NAMALWA (cell line): ENCODE data around the gene TYROBP.
A peak's percentile ranks its signal among the peaks of the same experiment; 100 is the strongest.
"Not testable (repeated sequence)": the region's sequence is repeated elsewhere in the genome, so short reads cannot be mapped to it uniquely, and the experiment has no call there.

Experiments used
- DNase-seq: peaks from one replicate; pipeline ENCODE4 v3.0.0-alpha.2; 2015; ENCODE audit warnings: low spot score

TYROBP gene

DNA sequence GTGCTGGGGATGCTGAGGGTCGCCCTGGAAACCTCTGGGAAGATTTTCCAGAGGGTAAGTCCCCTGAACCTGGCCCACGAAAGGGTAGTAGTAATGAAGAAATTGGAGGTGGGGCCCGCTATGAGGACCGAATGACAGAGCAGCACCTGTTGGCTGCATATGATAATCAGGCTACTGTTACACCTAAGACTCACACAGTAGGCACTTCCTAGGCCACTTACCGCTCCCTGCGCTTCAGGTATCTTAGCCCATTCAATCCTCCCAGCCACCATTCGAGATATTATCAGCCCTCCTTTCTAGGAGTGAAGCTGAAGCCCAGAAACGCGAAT, 23.7 kb upstream of the TYROBP start:
- no peak for DNase-seq

DNA sequence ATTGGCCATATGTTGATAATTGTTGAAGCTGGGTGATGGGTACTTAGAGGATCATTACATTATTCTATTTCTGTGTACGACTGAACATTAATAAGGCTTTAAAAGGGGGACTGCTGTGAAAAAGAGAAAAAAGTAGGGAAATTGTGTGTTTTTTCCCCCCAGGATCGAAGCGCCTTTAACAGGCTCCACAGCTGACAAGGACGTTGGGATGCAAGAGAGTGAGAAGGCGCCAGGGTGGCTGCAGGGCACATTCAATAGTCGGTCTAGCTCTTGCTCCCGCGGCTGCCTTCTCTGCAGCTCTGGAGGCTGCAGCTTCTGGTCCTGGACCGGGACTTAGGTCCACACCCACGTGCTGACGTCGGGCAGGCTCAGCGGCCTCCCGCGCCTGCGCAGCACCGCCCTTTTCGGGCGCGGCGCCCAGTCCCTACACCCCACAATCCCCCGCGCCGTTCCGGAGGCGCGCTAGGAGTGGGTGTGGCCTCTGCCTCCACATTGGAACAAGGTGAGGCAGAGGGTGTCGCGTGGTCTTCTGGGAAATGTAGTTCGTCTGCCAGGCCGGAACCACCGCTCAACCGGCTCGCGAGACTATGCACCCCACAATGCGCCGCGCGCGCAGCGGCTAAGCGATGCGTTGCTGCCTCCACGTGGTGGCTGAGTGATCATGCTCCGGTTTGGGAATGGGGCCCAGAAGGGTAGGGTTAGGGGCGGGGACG, 23.2 kb upstream of the TYROBP start:
- peak; percentile 100 for DNase-seq

DNA sequence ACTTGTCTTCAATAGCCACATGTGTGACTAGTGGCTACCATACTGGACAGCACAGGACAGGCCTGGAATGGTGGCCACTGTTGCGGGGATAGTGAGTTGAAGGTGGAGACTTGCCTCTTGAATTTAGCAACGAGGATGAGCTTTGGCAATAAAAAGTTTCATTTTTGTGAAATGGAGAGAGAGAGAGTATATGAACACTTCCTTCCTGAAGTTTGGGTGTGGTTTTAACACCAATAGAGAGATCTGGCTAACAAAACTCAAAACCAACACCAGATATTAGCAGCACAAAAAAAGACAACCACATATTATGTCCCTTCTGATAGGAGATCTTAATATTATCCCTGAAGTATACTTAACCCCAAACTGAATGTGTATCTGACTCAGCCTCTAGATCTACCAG, 21.8 kb upstream of the TYROBP start:
- DNase-seq = no peak

DNA sequence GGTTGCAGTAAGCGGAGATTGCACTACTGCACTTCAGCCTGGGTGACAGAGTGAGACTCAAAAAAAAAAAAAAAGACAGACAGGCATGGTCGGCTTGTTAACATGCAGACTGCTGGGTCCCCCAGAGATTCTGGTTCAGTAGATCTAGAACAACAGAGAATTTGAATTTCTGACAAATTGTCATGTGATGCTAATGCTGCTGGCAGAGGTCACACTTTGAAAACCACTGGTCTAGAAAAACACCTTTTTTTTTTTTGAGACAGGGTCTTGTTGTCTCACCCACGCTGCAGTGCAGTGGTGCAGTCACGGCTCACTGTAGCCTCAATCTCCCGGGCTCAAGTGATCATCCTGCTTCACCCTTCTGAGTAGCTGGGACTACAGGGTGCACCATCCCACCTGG, 20.4 kb upstream of the TYROBP start:
- peak; percentile 57 for DNase-seq

DNA sequence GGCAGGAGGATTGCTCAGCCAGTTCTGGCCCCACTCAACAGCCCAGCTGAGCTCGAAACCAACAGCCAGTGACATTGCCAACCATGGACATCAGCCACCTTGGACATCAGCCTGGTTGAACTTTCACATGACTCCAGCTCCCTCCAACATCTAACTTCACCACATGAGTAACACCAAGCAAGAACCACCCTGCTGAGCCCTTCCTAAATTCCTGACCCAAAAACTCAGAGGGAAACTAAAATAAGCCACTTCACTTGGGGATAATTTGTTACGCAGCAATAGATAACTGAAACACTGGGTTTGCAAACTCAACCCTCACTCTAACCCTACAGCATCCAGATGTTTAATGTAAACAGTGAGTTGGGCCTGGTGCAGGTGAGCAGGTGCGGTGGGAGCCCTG, 17.4 kb upstream of the TYROBP start:
- DNase-seq = no peak

DNA sequence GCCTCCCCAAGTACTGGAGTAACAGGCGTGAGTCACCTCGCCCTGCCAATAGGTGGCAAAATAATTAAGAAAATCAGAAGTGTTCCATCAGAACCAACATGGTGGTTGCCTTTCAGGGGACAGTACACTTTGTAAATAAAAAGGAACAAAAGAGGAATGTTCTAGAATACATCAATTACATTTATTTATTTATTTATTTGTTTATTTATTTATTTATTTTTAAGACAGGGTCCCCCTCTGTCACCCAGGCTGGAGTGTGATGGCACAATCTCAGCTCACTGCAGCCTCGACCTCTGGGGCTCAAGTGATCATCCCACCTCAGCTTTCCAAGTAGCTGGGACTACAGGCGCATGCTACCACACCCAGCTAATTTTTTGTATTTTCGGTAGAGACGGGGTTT, 12.9 kb upstream of the TYROBP start:
- no peak for DNase-seq

DNA sequence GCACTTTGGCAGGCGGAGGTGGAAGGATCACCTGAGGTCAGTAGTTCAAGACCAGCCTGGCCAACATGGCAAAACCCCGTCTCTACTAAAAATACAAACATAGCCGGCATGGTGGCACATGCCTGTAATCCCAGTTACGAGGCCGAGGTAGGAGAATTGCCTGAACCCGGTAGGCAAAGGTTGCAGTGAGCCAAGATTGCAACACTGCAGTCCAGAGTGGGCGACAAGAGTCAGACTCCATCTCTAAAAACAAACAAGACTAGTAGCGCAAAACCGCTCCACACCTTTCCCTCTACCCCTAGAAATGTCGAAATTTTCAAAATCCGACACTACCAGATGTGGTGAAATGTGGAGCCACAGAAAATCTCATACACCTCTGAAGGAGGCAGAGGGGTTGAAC, 11.2 kb upstream of the TYROBP start:
- no peak for DNase-seq

DNA sequence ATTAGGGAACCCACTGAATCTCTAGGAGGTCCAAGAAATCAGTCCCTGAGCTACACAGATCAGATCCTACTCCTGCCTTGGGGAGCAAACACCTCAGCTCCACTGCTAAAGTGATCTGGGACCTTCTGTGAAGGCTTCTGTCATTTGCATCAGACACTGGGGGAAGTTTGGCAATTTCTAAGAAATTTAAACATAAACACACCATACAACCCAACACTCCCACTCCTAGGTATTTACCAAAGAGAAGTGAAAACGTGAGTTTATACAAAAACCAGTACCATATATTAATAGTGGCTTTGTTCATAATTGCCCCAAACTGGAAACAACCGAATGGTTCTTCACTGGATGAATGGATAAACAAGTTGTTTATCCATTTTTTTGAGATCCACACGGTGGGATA, 7.3 kb upstream of the TYROBP start:
- DNase-seq = no peak

DNA sequence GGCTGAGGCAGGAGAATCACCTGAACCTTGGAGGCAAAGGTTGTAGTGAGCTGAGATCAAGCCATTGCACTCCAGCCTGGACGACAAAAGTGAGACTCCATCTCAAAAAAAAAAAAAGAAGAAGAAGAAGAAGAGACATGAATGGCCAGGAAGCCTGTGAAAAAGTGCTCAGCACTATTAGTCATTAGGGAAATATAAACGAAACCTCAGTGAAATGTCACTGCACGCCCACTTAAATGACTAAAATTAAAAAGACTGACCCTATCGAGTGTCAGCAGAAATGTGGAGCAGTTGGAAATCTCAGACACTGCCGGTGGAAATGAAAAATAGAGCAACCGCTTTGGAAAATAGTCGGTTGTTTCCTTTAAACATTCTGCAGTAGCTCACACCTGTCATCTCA, 5.5 kb upstream of the TYROBP start:
- no peak for DNase-seq

DNA sequence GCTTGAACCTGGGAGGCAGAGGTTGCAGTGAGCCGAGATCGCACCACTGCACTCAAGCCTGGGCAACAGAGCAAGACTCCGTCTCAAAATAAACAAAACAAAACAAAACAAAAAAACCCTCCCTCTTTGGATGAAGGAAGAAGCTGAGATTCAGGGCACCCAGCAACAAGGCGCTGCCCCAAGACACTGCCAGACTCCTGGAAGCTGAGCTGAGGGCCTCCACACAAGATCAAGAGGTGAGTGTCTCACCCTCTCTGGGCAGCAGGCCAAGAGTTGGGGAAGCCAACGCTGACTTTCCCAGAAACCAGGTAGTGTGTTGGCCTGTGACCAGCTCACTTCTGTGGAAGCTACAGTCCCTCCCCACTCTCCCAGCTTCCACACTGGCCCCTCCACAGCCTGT, 3.7 kb upstream of the TYROBP start:
- DNase-seq = no peak

DNA sequence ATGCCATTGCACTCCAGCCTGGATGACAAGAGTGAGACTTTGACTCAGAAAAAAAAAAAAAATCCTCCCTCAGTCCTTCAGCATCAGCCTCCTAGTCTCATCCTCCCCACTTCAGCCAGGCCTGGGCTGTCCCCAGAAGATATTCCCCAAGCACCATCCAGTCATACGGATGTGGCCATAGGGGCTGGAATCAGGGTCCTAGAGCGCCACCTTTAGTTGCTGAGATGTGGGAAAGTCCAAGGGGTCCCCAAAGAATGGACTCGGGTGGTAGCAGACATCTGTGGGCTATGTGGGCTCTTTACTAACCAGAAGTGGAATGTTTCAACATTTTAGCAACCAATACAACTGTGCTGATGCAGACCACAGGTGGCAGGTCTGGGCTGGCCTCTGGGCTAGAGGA, 3.1 kb upstream of the TYROBP start:
- DNase-seq = no peak

DNA sequence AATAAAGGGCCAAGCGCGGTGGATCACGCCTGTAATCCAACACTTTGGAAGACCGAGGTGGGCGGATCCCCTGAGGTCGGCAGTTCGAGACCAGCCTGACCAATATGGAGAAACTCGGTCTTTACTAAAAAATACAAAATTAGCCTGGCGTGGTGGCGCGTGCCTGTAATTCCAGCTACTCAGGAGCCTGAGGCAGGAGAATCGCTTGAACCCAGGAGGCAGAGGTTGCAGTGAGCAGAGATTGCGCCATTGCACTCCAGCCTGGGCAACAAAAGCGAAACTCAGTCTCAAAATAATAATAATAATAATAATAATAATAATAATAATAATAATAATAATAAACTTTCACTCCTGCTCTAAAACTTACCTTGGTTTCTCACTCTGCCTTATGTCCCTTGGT, 2.3 kb upstream of the TYROBP start:
- DNase-seq = not testable (repeated sequence)

DNA sequence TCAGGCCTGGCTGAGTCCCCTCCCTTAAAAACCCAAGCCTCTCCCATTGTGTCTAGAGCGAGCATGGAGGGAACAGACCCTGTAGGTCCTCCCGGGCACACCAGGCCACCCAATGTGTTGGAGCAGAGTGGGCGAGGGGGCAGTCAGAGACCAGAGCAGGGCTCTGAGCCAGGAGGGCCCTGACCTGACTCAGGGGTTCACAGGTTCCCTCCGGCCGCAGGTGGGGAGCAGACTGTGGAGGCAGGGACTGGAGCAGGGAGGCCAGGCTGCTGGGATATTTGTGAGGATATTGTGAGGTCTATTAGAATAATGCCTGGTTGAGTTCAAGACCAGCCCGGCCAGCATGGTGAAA, 1.6 kb upstream of the TYROBP start:
- DNase-seq = no peak

DNA sequence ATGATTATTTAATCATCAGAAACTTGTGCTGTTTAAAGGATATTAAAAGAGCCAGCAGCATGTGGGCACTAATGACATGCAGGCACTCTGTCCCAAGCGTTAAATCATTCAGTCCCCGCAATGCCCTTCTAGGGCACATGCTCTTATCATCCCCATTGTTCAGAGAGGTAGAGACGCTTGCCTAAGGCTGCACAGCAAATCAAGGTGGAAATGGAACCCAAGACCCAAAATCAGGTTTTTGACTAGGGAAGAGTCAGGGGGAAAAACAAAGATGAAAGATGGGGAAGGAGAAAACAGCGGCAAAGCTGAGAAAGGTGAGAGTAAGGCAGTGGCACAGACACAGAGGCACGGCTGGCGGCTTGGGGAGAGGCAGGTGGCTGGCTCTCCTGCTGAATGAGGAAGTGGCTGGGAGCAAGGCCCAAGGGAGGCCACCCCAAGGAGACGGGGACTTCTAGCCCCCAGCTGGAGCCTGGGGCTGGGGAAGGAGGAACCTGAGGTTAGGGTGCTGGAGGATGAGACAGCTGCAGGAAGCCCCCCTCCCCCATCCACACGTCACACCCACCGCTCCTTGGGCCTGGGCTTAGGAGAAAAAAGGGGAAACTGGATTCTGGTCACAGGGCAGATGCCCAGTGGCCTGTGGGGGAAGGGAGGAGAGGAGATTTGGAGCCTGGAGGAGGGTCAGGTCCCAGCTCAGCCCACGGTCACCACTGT, 1.0 kb upstream of the TYROBP start:
- DNase-seq = peak; percentile 92

DNA sequence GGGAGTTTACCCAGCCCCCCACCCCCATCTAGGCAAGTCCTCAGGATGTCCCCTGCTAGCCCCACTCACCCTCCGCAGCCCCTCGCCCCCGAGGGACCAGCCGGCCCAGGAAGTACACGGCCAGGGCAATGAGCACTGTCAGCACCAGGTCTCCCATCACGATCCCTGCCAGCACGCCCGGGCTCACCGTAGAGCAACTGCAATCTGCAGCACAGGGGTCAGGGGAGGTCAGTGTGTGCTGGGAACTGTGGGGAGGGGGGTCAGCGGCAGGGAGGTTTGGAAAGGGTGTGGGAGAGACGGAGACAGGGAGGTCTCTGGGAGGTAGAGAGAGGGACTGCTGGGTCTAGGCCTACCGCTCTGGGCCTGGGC, 734 bp downstream of the TYROBP start:
- no peak for DNase-seq

DNA sequence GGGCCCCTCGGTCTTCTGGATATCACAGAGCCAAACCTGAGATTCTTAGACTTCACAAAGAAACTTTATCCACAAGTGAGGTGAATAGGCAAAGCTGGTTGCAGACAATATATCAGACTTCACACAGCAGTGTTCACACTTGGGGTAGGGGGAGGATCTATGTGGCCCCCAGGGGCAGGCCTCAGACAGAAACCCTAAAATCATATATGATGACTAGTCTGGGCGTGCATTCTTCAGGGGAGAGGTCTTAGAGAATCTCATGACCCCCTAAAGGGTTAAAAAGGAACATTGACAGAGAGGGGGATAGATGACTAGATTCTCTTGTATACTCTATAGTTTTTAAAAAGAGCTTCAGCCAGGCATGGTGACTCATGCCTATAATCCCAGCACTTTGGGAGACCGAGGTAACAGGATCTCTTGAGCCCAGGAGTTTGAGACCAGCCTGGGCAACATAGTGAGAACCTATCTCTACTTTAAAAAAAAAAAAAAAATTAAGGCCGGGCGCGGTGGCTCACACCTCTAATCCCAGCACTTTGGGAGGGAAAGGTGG, 2.8 kb downstream of the TYROBP start:
- DNase-seq = no peak

DNA sequence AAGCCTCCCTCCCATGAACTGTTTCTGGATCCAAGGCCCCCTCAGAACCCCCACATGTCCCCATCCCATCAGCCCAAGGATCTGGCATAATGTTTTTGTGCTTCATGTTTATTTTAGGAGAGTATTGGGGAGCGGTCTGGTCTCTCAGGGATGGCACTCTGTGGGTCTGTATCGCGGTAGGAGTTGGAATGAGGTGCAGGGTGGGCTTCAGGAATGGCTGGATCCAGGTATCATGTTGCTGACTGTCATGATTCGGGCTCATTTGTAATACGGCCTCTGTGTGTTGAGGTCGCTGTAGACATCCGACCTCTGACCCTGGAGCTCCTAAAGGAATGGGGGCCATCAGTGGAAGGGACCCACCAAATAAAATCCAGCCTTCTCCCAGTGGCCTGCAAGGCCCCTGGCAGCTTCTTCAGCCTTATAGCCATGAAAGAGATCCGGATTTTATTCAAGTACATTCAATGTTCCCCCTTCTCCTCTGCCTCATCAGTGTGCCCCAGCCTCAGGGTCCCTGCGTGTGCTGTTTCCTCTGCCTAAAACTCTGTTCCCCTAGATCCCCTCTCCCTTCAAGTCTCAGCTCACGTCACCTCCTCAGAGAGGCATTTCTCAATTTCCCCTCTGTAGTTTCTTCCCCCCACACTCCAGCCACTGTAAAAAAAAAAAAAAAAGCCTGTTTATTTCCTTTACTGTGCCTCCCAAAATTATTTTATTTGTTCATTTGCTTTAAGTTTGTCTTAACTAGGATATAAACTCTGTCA, 3.6 kb downstream of the TYROBP start:
- DNase-seq = no peak

DNA sequence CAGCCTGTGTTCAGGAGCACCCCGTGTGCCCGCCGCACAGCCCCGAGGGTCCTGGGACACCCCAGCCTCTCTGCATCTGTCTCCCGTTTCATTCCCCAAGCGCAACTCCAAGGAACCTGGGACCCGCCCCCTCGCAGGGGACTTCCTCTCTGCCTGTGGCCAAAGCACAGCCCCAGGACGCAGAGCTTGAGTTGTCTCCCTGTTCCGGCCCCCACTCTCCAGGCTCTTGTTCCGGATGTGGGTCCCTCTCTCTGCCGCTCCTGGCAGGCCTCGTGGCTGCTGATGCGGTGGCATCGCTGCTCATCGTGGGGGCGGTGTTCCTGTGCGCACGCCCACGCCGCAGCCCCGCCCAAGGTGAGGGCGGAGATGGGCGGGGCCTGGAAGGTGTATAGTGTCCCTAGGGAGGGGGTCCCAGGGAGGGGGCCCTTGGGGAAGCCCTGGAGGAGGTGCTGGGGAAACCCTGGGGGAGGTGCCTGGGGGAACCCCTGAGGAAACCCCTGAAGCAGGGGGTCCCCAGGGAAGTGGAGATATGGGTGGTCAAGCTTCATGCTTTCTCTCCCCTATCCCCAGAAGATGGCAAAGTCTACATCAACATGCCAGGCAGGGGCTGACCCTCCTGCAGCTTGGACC, 4.4 kb downstream of the TYROBP start:
- peak; percentile 93 for DNase-seq

DNA sequence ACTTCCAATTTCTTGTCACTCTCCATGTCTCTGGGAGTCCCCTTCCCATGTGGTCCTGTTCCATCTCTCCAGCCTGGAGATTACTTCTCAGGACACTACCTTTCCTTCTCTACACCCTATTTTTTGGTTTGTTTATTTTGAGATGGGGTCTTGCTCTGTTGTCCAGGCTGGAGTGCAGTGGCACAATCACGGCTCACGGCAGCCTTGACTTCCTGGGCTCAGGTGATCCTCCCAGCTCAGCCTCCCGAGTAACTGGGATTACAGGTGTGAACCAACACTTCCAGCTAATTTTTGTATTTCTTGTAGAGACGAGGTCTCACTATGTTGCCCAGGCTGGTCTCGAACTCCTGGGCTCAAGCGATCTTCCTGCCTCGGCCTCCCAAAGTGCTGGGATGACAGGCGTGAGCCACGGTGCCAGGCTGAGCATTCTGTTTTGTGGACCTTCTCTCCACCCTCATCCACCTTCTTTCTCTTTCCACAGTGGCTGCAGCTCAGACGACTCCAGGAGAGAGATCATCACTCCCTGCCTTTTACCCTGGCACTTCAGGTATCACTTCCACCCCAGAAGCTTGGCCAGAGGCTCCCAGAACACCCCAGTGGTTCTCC, 5.1 kb downstream of the TYROBP start:
- DNase-seq = no peak

DNA sequence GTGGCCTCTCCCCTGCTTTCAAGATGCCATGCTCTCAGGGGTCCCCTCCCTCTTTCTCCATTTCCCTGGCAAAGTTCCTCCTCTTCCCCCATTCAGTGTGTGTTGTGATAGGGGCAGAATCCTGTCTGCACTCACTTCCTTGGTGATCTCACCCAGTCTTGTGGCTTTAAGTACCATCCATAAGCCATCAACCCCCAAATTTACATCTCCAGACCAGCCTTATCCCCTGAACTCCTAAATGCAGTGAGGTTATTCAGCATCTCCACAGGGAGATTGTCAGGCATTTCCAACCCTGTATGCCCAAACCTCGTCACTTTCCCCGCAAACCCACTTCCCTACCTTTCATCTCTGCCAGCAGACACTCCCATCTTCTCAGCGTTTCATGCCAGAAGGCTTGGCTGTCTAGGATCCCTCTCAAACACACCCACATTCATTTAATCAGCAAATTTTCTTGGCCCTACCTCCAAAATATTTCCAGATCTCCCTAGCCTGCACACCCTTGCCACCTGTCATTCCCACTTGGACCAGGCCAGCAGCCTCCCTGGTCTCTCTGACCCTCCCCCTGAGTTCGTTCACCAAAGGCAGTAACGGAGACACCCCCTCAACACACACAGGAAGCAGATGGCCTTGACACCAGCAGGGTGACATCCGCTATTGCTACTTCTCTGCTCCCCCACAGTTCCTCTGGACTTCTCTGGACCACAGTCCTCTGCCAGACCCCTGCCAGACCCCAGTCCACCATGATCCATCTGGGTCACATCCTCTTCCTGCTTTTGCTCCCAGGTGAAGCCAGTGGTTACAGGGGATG, 6.0 kb downstream of the TYROBP start, which contains the start of gene HCST:
HCST (plus strand) TSS at position 676 of the 808 bp plus-strand sequence; CDS start at position 741, 65 bp downstream.
- peak; percentile 80 for DNase-seq

DNA sequence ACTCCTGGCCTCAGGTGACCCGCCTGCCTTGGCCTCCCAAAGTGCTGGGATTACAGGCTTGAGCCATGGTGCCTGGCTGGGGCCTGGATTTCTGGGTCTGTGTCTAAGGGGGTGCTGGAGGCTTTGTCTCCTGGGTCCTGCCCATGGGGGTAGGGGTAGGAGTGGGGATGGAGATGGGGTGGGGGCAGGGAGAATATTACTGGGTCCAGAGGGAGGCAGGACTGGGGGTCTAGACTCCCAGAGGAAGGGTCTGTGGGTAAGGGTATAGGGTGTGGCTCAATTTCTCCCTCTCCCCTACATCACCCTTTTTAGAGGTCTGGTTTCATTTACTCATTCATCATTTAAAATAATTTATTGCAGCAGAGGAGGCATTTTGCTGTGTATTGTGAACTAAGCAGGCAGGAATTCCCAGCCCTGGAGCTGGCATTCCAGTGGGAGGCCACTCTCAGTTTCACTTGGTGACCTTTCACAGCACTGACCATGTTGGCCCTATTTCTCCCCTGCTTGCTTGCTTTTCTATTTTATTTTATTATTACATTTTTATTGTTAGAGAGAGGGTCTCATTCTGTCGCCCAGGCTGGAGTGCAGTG, 6.9 kb downstream of the TYROBP start:
- no peak for DNase-seq
